Measurements from ENCODE around the gene LBR.
"Not testable (repeated sequence)": the region's sequence is repeated elsewhere in the genome, so short reads cannot be mapped to it uniquely, and the experiment has no call there.

The LBR gene

DNA sequence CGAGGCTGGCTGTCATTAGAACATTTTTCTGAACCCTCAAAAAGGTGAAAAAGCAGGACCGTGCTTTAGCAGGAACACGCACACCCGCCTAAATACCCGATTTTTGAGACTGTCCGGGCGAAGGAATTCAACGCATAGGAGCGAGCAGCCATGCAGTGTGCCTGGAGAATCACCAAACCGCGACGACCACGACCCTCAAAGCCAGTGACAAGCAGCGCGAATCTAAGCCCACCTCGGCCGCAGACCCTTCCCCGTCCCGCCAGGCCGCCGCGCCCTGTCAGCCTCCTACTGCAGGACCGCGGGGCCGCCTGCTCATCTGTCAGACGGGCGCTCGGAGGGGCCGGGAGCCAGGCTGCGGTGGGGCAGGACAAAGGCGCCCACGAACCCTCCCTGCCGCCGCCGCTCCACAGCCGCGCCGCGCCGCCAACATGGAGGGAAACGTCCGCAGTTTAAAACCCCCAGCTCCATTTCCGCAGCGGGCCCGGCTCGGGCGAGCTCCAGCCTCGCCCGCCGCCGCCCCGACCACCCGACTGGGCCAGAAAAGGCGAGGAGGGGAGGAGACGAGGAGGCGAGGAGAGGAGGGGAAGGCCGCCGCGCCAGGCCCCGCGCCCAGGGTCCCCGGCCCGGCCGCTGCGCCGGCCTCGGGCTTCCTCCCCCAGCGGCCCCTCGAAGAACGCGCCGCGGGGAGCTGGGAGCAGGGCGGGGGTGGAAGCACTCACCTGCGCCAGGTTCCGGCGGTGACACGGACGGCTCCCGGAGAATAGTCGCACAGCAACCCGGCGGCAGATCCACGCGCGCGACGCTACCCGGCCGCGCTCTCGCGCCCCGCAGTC lies at the start of gene LBR:
LBR (minus strand) TSS at position 804 of the 833 bp plus-strand sequence. CDS start 3,963 bp downstream, outside the sequence.
- no peak for DNase-seq

DNA sequence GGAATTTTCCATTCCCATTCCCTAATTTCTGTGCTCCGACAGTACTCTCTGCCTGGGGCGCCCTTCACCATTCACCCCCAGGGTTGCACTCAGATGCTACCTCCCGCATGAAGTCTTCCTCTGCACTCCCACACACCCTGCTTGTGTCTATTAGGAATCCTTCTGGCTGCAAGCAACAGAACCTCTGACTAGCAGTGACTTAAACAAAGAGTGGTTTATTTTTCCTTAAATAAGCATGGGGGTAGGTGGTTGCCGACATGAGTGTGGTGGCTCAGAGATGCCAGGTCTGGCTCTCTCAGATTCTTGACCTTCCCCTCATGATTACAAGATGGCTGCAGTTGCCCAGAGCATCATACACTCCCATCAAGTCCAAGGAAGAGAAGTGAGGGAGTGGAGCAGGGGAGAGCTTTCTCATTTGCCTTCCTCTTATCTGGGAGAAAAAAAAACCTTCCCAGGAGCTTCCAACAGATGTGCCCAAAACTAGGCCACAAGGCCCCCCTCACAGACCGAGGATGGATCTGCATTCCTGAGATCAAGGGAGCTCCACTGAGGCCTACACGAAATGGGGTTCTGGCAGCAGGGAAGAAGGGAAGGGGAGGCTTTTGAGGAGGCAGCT lies 49.6 kb upstream of the LBR start:
- no peak for DNase-seq

DNA sequence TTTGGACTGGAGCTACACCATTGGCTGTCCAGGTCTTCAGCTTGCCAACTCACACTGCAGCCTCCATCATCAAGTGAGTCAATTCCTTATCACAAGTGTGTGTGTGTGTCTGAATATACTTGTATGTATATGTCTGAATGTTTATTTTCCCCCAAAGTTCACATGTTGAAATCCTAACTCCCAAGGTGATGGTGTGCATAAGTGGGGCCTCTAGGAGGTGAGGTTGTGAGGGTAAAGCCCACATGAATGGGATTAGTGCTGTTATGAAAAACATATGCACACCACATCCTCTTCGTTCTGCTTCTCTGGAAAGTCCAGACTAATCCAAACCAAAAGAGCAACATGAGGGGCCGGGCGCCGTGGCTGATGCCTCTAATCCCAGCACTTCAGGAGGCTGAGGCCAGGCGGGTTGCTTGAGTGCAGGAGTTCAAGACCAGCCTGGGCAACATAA lies 48.7 kb upstream of the LBR start:
- DNase-seq, result no peak

DNA sequence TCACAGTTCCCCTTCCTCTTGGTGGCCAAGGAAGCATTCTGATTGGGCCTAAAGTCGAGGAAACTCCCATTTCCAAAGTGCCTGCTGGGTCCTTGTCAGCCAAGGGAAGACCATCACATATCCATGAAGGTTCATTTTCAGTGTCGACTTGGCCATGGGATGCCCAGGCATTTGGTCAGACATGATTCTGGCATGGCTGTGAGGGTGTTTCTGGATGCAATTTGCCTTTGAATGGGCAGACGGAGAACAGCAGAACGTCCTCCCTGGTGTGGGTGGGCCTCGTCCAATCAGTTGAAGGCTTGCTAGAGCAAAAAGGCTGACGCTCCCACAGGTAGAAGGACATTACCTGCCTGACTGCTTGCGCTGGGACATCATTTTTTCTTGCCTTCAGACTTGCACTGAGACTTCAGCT lies 48.3 kb upstream of the LBR start:
- DNase-seq, result no peak

DNA sequence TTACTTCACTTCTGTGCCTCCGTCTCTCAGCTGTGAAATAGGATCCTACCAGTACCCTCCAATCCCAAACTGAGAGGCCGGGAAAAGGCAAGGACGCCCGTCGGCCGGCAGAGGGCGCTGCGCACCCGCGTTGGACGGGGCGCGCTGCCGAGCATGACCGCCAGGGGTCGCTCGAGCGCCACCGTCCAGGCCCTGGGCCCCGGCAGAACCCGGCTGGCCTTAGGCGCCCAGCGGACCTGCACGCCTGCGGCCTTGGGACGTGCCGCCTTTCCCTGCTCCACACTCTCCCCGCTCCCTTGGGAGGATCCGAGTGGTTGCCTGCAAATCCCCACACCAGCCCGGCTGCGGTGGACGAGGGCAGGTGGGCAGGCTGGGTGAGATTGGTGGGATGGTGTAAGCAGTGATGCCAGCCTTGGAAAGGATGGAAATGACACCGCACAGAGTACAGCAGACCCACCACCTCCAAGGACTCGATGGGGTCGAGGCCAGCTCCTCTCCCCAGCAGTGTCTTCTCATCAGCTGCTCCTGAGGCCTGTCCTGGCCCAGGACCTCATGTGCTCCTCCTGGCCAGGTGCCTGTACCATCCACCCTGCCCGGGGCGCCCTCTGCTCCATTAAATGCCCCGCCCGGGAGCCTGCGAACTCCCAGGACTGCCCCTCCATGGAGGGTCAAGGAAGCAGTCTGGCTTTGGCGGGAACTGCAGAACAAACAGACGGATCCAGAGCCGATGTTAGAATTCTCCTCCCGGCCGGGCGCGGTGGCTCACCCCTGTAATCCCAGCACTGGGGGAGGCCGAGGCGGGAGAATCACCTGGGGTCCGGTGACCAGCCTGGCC lies 47.4 kb upstream of the LBR start:
- DNase-seq, result peak; percentile 68 to 71

DNA sequence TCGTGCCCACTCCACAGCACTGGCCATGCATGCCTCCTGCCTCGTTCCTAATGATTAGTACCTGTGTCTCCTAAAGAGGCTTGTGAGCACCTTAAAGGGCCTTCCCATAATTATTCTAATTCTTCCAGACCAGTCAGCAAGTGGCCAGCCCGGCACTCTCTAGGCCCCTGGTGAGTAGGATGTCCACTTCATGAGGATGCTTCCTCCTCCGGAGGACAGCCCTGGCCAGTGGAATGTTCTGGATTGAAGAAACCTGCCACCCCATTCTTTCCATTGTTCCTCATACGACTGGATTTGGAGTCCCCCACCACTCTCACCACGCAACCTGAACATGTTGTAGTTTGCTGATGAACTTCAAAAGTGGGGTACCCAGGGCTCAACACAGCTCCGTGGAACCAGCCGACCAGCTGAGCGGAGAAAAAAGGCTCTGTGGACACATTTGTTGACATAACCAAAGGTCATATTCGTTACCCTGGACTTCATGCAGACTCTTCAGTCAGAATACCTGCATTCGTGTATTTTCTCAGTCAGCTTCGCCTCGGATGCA lies 46.7 kb upstream of the LBR start:
- no peak for DNase-seq

DNA sequence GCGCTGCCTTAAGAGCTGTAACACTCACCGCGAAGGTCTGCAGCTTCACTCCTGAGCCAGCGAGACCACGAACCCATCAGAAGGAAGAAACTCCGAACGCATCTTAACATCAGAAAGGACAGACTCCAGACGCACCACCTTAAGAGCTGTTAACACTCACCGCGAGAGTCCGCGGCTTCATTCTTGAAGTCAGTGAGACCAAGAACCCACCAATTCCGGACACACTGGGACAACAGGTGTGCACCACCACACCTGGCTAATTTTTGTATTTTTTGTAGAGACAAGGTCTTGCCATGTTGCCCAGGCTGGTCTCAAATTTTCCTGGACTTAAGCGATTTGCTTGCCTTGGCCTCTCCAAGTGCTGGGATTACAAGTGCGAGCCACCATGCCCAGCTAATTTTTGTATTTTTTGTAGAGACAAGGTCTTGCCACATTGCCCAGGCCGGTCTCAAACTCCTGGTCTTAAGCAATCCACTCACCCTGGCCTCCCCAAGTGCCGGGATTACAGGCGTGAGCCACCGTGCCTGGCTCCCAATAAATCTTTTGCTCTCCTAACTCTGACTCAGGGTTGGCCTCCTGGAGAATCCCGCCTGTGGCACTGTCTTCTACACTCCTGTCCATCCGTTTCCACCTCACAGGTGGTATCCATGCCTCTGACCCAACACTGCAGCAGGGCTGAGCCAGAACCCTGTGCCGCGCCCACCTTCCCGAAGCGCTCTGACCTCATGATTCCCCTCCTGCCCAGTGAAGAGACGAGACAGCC lies 46.0 kb upstream of the LBR start:
- DNase-seq, result not testable (repeated sequence)

DNA sequence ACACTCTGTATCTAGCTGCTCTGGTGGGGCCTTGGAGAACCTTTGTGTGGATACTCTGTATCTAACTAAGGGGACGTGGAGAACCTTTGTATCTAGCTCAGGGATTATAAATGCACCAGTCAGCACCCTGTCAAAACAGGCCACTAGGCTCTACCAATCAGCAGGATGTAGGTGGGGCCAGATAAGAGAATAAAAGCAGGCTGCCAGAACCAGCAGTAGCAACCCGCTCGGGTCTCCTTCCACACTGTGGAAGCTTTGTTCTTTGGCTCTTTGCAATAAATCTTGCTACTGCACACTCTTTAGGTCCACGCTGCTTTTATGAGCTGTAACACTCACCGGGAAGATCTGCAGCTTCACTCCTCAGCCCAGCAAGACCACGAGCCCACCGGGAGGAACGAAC lies 45.4 kb upstream of the LBR start:
- peak; percentile 45 to 52 for DNase-seq

DNA sequence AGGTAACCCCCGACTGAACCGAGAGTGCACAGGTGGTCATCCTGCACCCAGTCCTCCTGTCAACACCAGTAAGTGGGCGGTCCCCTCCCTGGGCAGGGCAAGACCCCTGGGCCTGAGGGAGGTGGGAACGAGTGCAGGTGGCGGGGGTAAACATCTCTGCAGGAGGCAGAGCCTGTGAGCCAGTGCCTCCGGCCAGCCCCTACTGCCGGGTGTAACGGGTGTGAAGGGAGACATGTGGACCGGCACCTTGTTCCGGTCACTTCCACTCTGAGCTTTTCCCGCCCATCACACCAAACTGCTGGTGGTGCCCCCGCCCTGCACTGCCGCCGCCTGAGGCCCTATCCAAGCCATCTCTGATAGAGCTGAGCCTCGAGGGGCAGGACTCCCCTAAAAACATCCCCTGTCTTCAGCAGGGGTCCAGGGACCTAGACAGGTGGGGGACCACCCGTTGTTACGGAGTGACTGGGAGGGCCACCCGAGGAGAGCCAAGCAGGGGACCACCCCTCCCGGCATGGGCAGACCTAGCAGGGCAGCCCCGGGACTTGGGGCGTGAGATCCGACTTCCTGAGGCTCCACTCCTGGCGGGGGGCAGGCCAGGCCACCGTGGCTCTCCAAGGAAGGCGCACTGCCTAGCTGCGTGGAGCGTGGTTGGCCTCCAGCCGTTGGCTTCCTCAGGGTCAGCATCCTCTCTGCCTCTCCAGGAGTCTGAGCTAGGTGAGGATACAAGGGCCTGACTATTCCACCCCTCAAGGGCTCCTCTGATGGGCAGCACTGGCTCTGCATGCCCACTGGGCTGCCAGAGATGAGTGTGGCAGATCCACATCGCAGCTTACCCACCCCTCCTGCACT lies 43.8 kb upstream of the LBR start:
- DNase-seq, result no peak

DNA sequence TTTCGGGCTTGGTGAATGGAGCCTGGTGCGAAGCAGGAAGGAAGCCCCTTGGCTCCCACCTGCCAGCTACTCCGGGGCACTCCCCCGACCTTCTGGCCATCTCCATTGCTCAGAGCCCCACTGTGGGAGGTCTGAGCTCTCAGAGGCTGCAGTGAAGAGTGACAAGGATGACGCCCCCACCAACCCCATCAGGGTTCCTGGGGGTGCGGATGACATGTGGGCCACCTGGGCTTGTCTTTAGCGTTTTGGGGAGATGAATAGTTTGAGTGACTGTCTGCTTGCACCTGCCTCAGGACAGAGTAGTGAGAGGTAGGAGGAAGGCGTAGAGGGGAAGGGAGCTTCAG lies 43.2 kb upstream of the LBR start:
- DNase-seq, result no peak

DNA sequence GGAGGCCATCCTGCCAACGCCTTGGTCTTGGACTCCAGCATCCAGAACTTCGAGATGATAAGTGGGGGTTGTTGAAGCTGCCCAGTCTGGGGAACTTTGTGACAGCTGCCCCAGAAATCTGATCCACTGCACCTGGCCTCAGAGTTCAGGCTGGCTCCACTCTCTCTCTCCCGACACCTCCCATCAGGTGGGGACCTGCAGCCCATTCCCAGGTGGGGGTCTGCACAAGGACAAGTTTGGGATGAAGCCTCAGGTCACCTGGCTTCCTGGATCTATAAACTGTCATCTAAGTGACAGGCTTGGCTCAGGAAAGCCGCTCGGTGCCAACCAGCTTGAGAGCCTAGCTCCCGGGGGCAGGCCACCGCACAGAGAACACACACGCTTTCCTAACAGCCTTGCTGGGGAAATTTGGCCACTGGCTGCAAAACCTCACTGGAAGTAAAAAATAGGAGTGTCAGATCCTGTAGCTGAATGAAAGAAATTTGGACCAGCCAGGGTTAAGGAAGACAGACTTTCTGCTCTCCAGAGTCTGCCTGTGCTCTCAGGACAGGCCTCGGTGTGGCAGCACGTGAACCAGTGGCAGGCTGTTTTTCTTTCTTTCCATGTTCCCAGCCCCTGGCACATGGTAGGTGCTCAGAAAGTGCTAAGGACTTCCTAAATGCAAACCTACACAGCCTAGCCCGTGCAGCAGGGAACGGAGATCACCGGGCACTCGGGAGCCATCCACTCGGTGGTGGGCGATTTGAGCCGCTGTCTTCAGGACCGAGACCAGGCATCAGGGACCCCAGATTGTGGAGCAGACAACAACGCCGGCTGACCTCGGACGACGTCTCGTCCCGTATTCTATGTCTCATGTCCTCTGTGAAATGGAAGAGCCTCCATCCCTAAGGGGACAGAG lies 42.6 kb upstream of the LBR start:
- no peak for DNase-seq

DNA sequence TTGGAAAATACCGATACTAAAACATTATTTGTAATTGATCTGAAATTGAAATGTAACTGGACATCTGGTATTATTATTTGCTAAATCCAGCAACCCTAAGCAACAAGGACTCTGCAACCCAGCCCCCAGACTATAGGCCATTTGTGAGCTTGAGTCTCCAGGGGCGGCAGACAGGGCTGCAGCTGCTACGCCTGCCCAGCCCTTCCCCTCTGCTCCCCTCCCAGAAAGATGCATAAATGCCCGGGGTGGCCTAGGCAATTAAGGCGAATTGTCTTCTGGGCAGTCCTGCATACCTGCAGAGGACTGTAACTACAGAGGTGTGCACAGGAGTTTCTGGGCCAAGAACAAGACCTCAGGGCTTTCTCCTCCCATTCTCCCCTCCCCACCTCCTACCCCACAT lies 41.2 kb upstream of the LBR start:
- DNase-seq, result no peak

DNA sequence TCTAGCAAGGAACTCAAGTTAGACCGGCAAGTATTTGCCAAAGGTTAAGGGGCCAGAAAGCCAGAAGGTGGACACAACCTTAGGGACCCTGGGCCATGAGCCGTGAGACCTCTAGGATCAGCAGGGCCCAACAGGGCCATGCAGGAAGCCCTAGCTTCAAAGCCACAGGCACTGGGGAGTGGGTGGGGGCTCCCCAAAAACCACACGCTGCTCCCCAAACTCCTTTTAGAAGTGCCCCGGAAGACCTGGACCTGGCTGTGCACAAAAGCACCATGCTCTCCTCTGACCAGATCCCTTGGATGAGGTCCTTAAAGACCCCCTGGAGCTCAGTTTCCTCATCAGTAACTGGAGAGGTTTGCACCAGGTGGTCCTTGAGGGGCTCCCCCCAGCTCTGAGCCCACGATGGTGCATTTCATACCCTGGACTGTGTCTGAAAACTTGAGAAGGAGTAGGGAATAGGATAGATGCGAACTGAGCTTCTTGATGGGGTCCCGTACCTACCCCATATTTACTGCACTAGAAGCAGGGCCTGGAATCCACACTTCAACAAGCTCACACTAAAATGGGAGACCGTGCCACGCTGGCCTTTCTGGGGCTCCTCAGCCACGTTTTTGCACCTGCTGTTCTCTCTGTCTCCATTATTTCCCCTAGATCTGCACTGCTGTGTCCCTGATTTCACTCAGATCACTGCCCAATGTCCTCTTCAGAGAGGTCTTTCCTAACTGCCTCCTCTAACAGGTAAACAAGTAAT lies 40.6 kb upstream of the LBR start:
- peak in 1 of 2 donors; percentile 29 for DNase-seq

DNA sequence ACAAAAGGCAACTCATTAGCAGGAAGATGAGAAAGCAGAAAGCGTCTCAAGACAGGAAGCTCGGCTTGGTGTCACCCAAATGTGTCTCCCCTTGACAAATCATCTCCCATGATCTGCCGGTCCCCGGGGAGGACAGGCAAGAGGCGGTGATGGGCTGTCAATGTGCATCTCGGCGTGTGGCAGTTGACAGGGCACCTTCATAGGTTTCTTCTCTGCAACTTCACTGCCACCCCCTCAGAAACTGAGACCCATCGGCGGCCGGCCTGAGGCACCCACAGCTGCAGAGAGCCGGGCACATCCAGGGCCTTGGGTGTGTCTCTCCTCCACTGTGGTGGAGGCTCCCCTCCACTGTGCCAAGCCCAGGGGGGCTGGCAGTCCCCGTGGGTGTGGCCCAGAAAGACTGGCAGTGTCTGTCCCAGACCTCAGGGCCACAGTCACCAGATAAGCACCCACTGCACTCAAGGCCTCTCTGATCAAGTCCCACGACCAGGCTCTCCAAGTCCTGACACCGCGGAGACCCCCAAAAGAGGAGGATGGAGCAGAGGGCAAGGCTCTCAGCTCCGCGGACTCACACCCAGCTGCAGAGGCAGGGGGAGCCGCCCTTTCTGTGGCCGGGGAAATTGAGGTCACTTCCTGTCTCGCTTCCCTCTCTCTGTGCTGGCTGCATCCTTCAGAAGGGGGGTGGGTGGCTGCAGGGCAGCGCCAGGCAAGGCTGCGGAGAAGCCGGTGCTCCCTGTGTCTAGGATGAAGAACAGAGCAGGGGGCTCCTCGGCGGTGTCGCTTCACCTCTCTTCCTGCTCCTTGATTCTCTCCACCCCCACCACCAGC lies 39.6 kb upstream of the LBR start:
- DNase-seq, result peak; percentile 84 to 87

DNA sequence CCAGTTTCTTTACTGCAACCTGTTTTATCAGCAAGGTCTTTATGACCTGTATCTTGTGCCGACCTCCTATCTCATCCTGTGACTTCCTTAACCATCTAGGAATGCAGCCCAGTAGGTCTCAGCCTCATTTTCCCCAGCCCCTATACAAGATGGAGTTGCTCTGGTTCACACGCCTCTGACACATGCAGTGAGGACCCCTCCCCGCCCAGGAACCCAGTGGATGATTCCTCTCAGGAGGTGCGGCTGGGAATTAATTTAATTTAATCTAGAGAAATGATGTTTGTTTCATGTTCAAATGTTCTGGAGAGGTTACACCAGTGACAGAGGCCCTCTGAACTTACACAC lies 39.0 kb upstream of the LBR start:
- no peak for DNase-seq

DNA sequence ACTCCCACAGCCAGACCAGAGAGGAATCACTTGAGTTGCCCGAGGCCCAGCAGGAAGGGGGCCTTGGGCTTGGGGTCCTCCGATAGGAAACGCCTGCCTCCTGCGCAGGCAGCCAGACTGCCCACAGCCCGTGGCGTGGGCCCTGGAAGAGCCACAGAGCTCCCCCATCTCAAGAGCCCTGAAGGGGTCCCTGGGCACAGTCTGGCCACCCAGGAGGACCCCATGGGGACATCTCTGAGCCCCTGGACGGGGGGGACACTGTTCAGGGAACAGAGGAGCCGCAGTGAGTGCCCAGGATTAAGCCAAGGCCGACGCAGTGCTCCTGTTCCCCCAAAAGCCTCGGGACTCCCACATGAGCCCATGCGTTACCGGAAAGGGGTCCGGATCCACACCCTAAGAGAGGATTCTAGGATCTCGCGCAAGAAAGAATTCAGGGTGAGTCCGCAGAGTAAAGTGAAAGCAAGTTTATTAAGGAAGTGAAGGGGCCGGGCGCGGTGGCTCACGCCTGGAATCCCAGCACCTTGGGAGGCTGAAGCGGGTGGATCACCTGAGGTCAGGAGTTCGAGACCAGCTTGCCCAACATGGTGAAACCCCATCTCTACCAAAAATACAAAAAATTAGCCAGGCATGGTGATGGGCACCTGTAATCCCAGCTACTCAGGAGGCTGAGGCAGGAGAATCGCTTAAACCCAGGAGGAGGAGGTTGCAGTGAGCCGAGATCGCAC lies 38.1 kb upstream of the LBR start:
- no peak for DNase-seq

DNA sequence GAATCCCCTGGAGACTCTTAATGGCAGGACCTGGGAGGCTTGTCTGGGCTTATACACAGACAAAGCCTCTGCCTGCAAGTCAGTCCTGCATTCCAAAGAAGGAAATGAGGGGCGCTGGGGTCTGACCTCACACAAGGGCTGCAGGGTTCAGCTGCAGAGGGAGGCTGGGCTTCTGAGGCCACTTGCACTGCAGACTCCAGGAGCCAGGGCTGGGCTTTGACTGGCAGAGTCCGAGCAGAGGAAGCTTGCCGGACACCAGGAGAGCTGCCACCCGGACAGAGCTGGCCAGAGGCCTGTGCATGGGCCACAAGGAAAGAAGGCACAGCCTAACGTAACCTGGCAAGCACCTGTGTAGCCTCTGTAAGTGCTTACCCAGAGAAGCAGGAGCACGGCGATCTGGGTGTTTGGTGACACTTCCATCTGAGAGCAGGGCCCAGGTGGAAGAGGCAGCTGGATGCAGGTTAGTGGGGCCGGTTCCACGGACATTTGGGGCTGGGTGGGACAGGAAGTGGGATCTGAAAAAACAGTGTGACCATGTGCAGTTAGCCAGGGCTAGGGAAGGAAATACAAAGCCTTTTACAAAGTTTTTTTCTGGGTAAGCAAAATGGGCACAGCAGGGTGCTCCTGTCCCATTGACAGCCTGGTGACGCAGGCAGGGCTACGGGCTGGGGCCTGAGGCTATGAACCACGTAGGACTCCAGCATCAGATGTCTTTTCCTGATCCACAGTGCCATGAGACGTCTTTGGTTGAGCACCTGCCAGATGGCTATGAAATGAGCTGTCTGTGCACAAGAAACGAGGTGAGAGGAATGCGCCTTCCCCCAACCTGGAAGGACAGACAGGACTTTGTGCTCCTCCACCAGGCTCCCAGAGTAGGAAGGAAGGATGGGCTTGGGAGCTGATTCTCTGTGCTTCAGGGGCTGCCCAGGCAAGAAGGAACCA lies 37.3 kb upstream of the LBR start:
- no peak for DNase-seq

Data from CD4-positive, alpha-beta T cell treated with Interleukin-1 beta for 1 hour (primary cell).